Activated CD8-positive, alpha-beta memory T cell treated with anti-CD3 and anti-CD28 coated beads for 24 hours (primary cell): ENCODE results near the gene PREPL.
A peak's percentile ranks its signal among the peaks of the same experiment; 100 is the strongest.
"Not testable (repeated sequence)": the region's sequence is repeated elsewhere in the genome, so short reads cannot be mapped to it uniquely, and the experiment has no call there.

Source experiments
- DNase-seq: peaks from one replicate; pipeline ENCODE4 v3.0.0-alpha.2; 2020

PREPL gene

GRCh38 chr2:44361330-44362206 lies at the start of gene PREPL, which contains the start of gene CAMKMT:
Gene PREPL (minus strand): TSS chr2:44361494. CDS start chr2:44346342, 15,152 bp downstream.
Gene CAMKMT (plus strand): TSS chr2:44361947.
- DNase-seq: peak; percentile 99

- DNase-seq: no peak
These were observed 37.1 kb upstream of the PREPL start for GRCh38 chr2:44398243-44398897.

GRCh38 chr2:44397447-44398175 lies 36.3 kb upstream of the PREPL start:
- DNase-seq: no peak

- DNase-seq: peak; percentile 72
These were observed 31.1 kb upstream of the PREPL start for GRCh38 chr2:44392338-44392943.

GRCh38 chr2:44389895-44390294 lies 28.6 kb upstream of the PREPL start:
- no peak for DNase-seq

GRCh38 chr2:44388877-44389276 lies 27.6 kb upstream of the PREPL start:
- no peak for DNase-seq

- not testable (repeated sequence) for DNase-seq
These were observed 23.9 kb upstream of the PREPL start for GRCh38 chr2:44385226-44385625.

- DNase-seq: no peak
These were observed 16.2 kb upstream of the PREPL start for GRCh38 chr2:44377486-44377885.

- DNase-seq: no peak
These were observed 11.0 kb upstream of the PREPL start for GRCh38 chr2:44372246-44372645.

GRCh38 chr2:44371445-44371844 lies 10.2 kb upstream of the PREPL start:
- DNase-seq: no peak

- no peak for DNase-seq
These were observed 8.1 kb upstream of the PREPL start for GRCh38 chr2:44369392-44369791.

- no peak for DNase-seq
These were observed 6.3 kb upstream of the PREPL start for GRCh38 chr2:44367591-44367990.

GRCh38 chr2:44364604-44365003 lies 3.3 kb upstream of the PREPL start:
- no peak for DNase-seq

- no peak for DNase-seq
These were observed 1.1 kb upstream of the PREPL start for GRCh38 chr2:44362207-44363015.

- DNase-seq: no peak
These were observed 455 bp downstream of the PREPL start for GRCh38 chr2:44360749-44361329.

- DNase-seq: peak; percentile 64
These were observed 2.8 kb downstream of the PREPL start for GRCh38 chr2:44358503-44358902.

GRCh38 chr2:44354761-44355160 lies 6.5 kb downstream of the PREPL start:
- DNase-seq: no peak

- no peak for DNase-seq
These were observed 8.8 kb downstream of the PREPL start for GRCh38 chr2:44352510-44352909.

- no peak for DNase-seq
These were observed 9.6 kb downstream of the PREPL start for GRCh38 chr2:44351676-44352075.

GRCh38 chr2:44351088-44351487 lies 10.2 kb downstream of the PREPL start:
- no peak for DNase-seq

GRCh38 chr2:44349506-44349905 lies 11.8 kb downstream of the PREPL start:
- no peak for DNase-seq

- DNase-seq: no peak
These were observed 12.9 kb downstream of the PREPL start for GRCh38 chr2:44348400-44348799.
